Activated CD8-positive, alpha-beta T cell treated with anti-CD3 and anti-CD28 coated beads for 36 hours (primary cell): ENCODE measurements around the gene GALNT14. TPM values are rescaled to one million over a fixed set of nuclear protein-coding genes. Genes with fewer than 3 reads are reported as not detected.

Experiments used
- ATAC-seq: fragments of 200-7000 bp; cut with Tn5 transposase; one replicate; pipeline ENCODE4 v1.10.0; 2021; ENCODE audit warnings: mild to moderate bottlenecking, moderate library complexity
- CTCF ChIA-PET: fragments of 350-600 bp; sonication (Branson Sonifier 250); formaldehyde crosslinking; loops from one replicate; lab custom pipeline; 2021; ENCODE audit warnings: antibody characterized with exemption; lab: Charles Lee
- POLR2A ChIA-PET: fragments of 350-600 bp; sonication (Branson Sonifier 250); formaldehyde crosslinking; loops from one replicate; lab custom pipeline; 2021; ENCODE audit warnings: antibody characterized with exemption; lab: Charles Lee
- DNase-seq: peaks from one replicate; pipeline ENCODE4 v3.0.0-alpha.2; 2020
- H3K27ac Mint-ChIP-seq: one replicate; pipeline ENCODE4 v1.8.0; 2021; ENCODE audit warnings: mild to moderate bottlenecking, mixed read lengths
- H3K27me3 Mint-ChIP-seq: one replicate; pipeline ENCODE4 v1.8.0; 2021; ENCODE audit warnings: mixed read lengths
- H3K36me3 Mint-ChIP-seq: one replicate; pipeline ENCODE4 v1.8.0; 2021; ENCODE audit warnings: low read depth, mixed read lengths
- H3K4me1 Mint-ChIP-seq: one replicate; pipeline ENCODE4 v1.8.0; 2021; ENCODE audit warnings: low read depth, mixed read lengths
- H3K4me3 Mint-ChIP-seq: one replicate; pipeline ENCODE4 v1.8.0; 2021; ENCODE audit warnings: mild to moderate bottlenecking, moderate library complexity, mixed read lengths
- H3K9me3 Mint-ChIP-seq: one replicate; pipeline ENCODE4 v1.8.0; 2021; ENCODE audit warnings: mixed read lengths
- CTCF ChIP-seq: fragments of 200-600 bp; IDR thresholded peaks from one replicate; pipeline ENCODE4 v1.8.0; 2022; ENCODE audit warnings: antibody characterized with exemption, mild to moderate bottlenecking
- intact Hi-C: fragments of 100-400 bp; cut with micrococcal nuclease; formaldehyde crosslinking; loops from one replicate; pipeline ENCODE4 v1.10.0; 2022
- total RNA-seq, 2 experiments: library from RNA; stranded (reverse); gene quantifications; one replicate each; pipeline ENCODE4 v1.2.3, GENCODE V29; 2021

The GALNT14 gene
- total RNA-seq, 2 experiments from 2014 or later: 1.1 to 1.9 TPM

DNA sequence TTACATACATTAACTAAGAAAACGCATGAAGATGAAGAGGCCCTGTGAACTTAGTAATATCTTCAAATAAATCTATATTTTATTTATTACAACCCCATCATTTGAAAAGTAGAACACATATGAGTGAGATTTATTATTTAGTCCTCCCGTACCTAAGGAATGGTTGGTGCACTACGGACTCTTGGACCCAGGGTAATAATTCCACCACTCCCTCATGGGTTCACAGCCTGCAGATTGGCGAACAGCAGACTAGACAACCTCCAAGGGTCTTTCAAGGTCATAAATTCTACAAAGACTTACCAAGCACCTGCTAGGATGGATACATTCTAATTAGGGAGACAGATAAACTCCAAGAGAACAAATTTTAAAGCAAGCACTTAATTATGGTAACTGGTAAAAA is 51.6 kb downstream of the GALNT14 start:
- H3K36me3 Mint-ChIP-seq: no peaks in the 10 kb centered on the region
- DNase-seq: no peak

DNA sequence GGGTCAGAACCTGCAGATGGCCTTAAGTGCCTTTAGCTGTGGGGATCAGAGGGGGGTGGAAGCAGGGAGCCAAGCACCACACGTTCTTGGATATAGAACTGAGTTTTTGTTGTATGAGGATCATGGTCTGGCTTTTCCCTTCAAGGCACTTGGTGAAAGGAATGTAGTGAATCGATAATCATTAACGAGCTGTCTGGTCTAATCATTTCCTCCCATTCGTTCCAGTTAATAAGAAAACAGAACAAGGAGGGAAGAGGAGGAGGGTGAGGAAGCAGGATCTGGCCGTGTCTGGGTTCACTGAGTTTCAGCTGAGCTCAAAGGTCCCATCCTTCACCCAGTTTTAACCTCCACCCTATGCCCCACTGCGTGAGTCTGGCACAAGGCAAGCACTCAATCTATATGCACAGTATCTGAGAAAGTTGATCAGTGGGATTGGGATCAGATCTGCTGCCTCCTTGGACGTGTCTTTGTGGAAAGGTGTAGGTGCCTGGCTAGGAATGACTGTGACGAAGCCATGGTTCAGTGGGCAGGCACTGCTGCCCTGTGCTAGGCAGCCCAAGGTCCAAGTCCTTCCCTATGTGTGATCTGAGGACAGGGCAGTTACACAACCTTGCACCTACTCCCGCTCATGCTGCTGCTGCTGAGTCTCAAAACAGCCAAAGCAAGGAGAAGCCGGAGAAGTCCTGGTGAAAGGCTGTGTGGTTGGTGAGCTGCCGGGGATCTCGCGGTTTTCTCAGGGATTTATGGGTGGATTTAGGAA is 54.8 kb downstream of the GALNT14 start:
- Mint-ChIP-seq H3K4me1 (no peaks in the 10 kb centered on the region), H3K4me3 (no peak overlapping the region), H3K9me3 (no peaks in the 10 kb centered on the region), H3K27me3 (no peaks in the 10 kb centered on the region), H3K27ac (no peak overlapping the region), H3K36me3 (no peaks in the 10 kb centered on the region)
- ChIA-PET CTCF (no interaction called here), POLR2A (no interaction called here)
- DNase-seq (no peak), ATAC-seq (no peak)
- intact Hi-C loops: no loop called here
- TF ChIP-seq CTCF: no peak

More for the DNA sequence above, 51.6 kb downstream of the GALNT14 start:
- CTCF ChIA-PET: no interaction called here
- POLR2A ChIA-PET: no interaction called here
- Mint-ChIP-seq H3K27ac (no peak overlapping the region), H3K4me1 (no peaks in the 10 kb centered on the region), H3K4me3 (no peak overlapping the region), H3K27me3 (no peaks in the 10 kb centered on the region), H3K9me3 (no peaks in the 10 kb centered on the region)
- TF ChIP-seq CTCF: no peak
- ATAC-seq: no peak
- intact Hi-C loops: no loop called here

- no peak for TF ChIP-seq CTCF
- ChIA-PET POLR2A (no interaction called here), CTCF (no interaction called here)
- intact Hi-C loops: no loop called here
- Mint-ChIP-seq H3K27me3 (no peaks in the 10 kb centered on the region), H3K27ac (no peak overlapping the region), H3K9me3 (no peaks in the 10 kb centered on the region), H3K36me3 (no peaks in the 10 kb centered on the region), H3K4me1 (no peaks in the 10 kb centered on the region), H3K4me3 (no peak overlapping the region)
- ATAC-seq: no peak
- DNase-seq: no peak
Observed at GRCh38 chr2:31082002-31082401, 56.2 kb downstream of the GALNT14 start.

DNA sequence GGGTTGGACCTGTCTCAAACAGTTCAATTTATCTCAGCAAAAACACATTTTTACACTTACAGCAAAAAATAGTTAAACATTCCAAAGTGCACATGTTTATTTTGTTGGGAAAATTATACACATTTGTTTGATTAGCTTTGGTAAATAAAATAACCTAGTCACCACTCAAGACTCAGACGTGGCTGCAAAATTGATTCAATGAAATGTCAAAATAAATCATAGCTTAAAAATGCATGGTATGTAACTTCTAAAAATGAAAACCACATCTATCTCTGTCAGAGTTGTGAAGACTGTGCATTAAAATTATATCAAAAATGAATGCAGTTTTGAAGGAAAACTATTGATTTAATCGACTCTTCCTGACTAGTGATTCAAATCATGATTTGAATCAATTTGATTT is 56.7 kb downstream of the GALNT14 start:
- Mint-ChIP-seq H3K4me1 (no peaks in the 10 kb centered on the region), H3K27me3 (no peaks in the 10 kb centered on the region), H3K4me3 (no peak overlapping the region)

More for the DNA sequence above, 56.7 kb downstream of the GALNT14 start:
- no peak for ATAC-seq
- Mint-ChIP-seq H3K9me3 (no peaks in the 10 kb centered on the region), H3K36me3 (no peaks in the 10 kb centered on the region), H3K27ac (no peak overlapping the region)
- POLR2A ChIA-PET: no interaction called here
- CTCF ChIA-PET: no interaction called here
- DNase-seq: no peak
- intact Hi-C loops: no loop called here
- TF ChIP-seq CTCF: no peak
